Suppressor macrophage treated with lipopolysaccharide for 4 hours (primary cell): ENCODE measurements around the gene PDLIM5.
"Not testable (repeated sequence)": the region's sequence is repeated elsewhere in the genome, so short reads cannot be mapped to it uniquely, and the experiment has no call there.

ENCODE experiments used
- DNase-seq: peaks from one replicate; pipeline ENCODE4 v3.0.0-alpha.2; 2020

The PDLIM5 gene

GRCh38 chr4:94466371-94466770 is 14.6 kb downstream of the PDLIM5 start:
- no peak for DNase-seq

DNA sequence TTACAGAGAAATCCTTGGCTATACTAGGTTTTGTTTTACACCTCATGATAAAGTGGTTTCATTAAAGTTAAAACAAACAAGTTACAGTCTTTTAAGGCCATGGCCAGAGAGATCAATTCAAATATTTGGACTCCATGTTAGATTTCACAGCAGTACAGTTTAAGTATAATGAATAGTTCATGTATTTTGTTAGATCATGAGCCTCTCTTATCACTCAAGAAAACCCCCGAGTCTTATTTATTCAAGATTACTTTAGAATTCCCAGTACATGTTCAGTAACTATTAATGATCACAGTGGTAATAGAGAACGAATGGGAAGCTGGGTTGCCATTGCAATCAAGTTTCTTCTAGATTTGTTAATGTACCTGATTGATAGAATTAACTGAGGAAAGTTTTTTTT is 15.2 kb downstream of the PDLIM5 start:
- no peak for DNase-seq

GRCh38 chr4:94468093-94468769 is 16.5 kb downstream of the PDLIM5 start:
- no peak for DNase-seq

- no peak for DNase-seq
Observed at GRCh38 chr4:94469221-94469784, 17.6 kb downstream of the PDLIM5 start.

DNA sequence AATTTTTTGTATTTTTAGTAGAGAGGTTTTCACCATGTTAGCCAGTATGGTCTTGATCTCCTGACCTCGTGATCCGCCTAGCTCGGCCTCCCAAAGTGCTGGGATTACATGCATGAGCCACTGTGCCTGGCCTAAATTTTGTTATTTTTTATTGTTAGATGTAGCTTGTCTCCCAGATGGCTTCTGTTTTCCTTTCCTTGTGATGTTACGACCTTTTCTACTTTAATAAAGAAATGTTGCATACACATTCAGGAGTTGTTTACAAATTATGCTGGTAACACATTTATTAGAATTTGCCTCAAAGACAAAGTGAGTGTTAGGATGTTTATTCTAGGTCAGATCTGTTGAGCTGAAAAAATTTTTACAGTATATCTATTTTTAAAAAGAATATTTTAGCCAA is 18.4 kb downstream of the PDLIM5 start:
- DNase-seq = no peak

GRCh38 chr4:94470782-94471181 is 19.0 kb downstream of the PDLIM5 start:
- DNase-seq = not testable (repeated sequence)

- DNase-seq = no peak
Observed at GRCh38 chr4:94472056-94472826, 20.5 kb downstream of the PDLIM5 start.

GRCh38 chr4:94475050-94475449 is 23.3 kb downstream of the PDLIM5 start:
- no peak for DNase-seq

- no peak for DNase-seq
Observed at GRCh38 chr4:94475794-94476193, 24.1 kb downstream of the PDLIM5 start.

- no peak for DNase-seq
Observed at GRCh38 chr4:94477227-94477626, 25.5 kb downstream of the PDLIM5 start.

DNA sequence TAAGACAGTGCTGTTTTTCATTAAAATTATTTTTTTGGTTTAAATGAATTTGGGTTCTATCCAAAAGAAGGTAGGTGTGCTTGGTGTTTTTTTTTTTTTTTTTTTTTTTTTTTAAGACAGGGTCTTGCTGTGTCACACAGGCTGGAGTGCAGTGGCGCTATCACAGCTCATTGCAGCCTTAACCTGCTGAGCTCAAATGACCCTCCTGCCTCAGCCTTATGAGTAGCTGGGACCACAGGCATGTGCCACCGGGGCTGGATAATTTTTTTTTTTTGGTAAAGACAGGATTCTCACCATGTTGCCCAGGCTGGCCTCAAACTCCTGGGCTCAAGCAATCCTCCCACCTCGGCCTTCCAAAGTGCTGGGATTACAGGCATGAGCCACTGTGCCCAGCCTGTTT is 27.1 kb downstream of the PDLIM5 start:
- DNase-seq = not testable (repeated sequence)

DNA sequence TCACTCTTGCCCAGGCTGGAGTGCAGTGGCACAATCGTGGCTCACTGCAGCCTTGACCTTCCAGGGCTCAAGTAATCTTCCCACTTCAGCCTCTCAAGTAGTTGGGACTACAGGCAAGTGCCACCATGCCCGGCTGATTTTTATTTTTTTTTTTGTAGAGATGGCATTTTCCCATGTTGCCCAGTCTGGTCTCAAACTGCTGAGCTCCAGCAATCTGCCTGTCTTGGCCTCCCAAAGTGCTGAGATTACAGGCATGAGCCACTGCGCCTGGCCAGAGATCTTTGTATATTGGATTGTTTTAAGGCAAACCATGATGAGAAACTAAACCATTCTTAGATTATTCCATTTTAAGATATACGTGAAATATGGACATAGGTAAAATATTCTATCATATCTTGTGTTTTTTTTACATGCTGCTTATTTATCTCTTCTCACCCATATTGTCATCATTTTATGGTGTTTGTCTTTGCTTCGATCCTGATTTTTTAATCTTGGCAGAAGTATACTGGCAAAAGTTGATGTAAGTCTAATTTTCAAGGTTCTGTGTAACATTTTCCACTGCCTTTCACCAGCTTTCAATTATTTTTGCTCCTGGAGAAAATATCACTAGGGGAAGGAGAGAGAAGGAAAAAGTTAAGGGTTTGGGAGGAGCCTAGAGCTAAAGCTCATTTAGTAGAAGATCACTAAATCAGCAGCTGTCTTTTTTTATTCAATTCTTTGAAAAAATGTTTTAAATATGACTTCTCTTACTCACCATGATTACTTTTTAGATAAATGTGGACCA is 27.8 kb downstream of the PDLIM5 start:
- DNase-seq = no peak

DNA sequence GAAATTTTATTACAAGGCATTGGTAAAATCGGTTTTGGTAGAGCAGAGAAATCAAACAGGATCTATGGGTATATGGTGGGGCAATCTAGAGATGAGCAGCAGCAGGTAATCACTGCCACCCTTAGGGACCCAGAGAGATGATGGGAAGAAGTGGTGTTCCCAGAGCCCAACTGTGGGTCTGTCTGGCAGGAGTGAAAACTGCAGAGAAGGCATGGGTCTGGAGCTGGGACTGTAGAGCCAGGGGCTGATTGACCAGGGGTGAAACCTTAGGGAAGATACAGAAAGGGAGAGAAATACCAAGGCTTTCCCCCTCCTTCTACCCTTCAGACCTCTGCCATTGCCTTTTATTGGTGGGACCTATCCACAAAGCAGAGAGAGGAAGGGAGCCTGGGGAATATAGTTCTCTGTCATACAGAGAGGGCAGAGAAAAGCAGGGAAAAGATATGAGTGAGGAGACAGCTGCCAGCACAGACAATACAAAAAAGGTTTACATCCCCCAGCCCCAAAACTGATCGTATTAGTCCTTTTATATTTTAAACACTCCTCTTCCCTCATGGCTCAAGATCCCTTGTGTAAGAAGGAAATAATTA is 28.7 kb downstream of the PDLIM5 start:
- DNase-seq = no peak

DNA sequence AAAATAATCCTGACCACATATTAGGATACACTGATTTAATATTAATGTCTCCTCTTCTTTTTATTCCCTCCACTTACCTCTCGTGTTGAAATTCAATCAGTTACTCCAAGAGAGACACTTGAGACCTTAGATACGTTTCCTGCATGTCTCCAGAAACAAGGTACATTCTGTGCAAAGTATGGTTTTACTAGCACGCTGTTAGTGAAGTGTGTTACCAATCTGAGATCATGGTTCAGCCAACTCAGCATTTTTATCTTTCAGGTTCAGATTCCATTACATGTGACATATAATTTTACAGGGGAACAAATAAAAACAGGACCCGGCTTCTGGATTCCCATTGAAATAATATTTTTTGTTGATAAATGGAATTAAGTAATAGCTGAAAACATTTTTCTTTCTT is 32.2 kb downstream of the PDLIM5 start:
- no peak for DNase-seq

GRCh38 chr4:94484818-94485217 is 33.1 kb downstream of the PDLIM5 start:
- no peak for DNase-seq

DNA sequence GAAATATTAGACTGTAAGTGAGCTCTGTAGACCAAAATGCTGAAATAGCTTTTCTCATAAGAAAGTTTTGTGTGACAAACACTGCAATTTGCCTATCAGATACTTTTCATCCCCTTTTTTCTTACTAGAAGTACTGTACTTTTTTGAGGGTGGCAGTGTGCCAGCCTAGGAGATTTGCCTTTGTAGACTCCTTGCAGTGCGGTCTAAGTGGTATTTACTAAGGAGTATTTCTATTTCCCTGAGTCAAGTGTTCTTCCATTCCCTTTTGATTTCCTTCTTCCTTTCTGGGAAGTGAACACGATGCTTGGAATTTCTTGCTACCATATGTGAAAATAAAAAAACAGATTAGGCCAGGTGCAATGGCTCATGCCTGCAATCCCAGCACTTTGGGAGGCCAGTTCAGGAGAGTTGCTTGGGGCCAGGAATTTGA is 34.6 kb downstream of the PDLIM5 start:
- no peak for DNase-seq

DNA sequence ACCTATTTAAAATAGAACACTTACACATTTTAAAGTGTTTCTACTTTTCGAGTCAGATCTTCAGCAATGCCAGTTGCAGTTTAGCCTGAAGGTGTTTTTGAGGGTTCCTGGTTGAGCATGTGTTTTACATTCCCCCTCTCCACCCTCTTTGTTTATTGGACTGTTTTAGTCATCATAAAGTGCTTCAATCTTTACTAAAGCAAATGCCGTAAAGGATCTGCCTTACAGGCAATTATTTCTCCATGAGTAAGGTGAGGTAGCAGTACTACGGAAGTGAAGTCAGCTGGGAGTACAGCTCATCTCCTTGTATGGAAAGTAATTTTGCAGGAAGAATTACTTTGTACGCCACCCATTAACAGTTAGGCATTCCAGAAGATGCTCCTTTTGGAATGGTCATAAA is 36.9 kb downstream of the PDLIM5 start:
- DNase-seq = no peak

GRCh38 chr4:94489098-94489497 is 37.4 kb downstream of the PDLIM5 start:
- DNase-seq = no peak

- no peak for DNase-seq
Observed at GRCh38 chr4:94490437-94490836, 38.7 kb downstream of the PDLIM5 start.

DNA sequence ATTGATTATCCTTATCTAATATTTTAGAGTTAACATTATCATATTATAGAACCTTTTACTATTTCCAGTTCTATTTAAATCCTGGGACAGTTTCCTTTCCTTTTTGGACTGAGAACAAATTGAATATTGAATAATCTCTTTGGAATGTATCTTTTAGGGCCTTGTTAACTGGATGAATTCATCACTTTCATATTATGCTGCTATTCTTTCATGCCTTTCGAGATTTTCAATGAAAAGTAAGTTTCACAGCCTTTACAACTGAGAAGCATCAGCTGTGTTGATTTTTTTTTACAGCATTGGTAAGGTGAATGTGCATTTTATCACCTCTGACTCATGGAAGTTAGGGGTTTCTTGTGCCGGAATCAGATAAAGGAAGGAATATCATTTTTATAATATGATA is 39.6 kb downstream of the PDLIM5 start:
- no peak for DNase-seq

DNA sequence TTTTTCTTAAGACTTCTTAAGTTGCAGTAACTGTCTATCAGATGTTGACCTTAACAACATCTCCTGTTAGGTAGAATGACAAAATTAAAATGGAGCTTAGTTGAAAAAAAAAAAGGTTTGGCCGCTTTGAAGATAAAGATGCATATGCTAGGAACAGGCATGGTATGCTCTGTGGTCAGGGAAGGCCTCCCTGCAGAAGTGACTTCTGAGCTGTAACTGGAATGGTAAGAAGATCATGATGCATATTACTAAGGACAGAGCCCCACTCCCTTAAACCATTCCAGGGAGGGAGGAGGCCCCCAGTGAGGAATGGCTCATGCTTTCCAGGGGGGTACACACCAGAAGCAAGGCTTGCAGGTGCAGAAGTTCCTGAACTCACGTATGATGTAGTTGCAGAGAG is 43.7 kb downstream of the PDLIM5 start:
- DNase-seq = no peak

DNA sequence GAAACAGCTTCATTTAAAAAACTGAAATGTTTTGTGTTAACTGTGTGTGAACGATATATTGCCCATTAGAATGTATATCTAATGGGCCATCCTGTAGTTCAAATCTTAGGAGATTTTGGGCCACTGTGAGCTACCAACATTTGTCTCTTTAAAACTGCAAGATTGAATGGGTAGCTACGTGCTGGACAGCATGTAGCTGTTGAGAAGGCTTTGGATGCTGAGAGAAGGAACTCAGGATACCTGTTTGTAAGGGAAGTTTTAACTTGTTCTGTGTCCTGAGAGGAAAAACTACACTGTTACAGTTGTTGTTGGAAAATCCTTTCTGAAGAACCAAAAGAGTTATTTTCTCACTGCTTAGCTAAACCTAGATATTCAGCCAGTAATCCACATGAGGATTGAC is 45.9 kb downstream of the PDLIM5 start:
- no peak for DNase-seq

GRCh38 chr4:94498502-94498901 is 46.8 kb downstream of the PDLIM5 start:
- DNase-seq = no peak
